SK-N-SH (cell line): ENCODE data around the gene DIO3. TPM values are rescaled to one million over a fixed set of nuclear protein-coding genes. Genes with fewer than 3 reads are reported as not detected.

ENCODE experiments used
- CTCF ChIA-PET: fragments of 300-600, 350-600 bp; formaldehyde crosslinking; extraction: SDS; loops from one replicate; lab custom pipeline; 2021; lab: Yijun Ruan, JAX
- POLR2A ChIA-PET: fragments of 350-600 bp; sonication (Branson Sonifier 250); formaldehyde crosslinking; extraction: SDS; loops from one replicate; lab custom pipeline; 2020; ENCODE audit warnings: antibody characterized with exemption, inconsistent platforms; lab: Yijun Ruan, JAX
- DNase-seq: peaks from one replicate; pipeline ENCODE4 v3.0.0; 2012
- H2AFZ ChIP-seq: fragments of 200-600 bp; sonication (generic); 2 replicates; pipeline ENCODE4 v1.8.1; 2016; ENCODE audit warnings: antibody characterized with exemption, mild to moderate bottlenecking, low read depth
- H3F3A ChIP-seq: fragments of 200-600 bp; sonication (generic); replicated peaks from 2 replicates; pipeline ENCODE3; 2016; ENCODE audit warnings: antibody characterized with exemption, mild to moderate bottlenecking; ENCODE audit not compliant: insufficient read depth
- H3K27ac ChIP-seq, 2 experiments: fragments of 200-500 bp in 1 of 2; fragments of 200-600 bp in 1 of 2; sonication (Bioruptor generic) in 1 of 2; sonication (generic), shearing (Covaris generic) in 1 of 2; 2 replicates each; pipeline versions ENCODE4 v1.5.1 to v1.6.1; 2014 to 2016; ENCODE audit warnings: low read depth in 2 of 2, inconsistent platforms in 1 of 2, low read length in 1 of 2, mild to moderate bottlenecking in 1 of 2, mixed read lengths in 1 of 2
- H3K27me3 ChIP-seq: fragments of 200-600 bp; sonication (generic), shearing (Covaris generic); 2 replicates; pipeline ENCODE4 v1.6.1; 2016; ENCODE audit warnings: mixed run types; ENCODE audit not compliant: insufficient read depth
- H3K36me3 ChIP-seq, 2 experiments: fragments of 200-500 bp in 1 of 2; fragments of 200-600 bp in 1 of 2; sonication (Bioruptor generic) in 1 of 2; sonication (generic) in 1 of 2; replicated peaks in 1 of 2; 2 replicates each; pipeline versions ENCODE3 to v1.5.1; 2014 to 2016; ENCODE audit warnings: low read length in 1 of 2, mild to moderate bottlenecking in 1 of 2; ENCODE audit not compliant: insufficient read depth in 2 of 2, control insufficient read depth in 1 of 2
- H3K4me1 ChIP-seq, 2 experiments: fragments of 200-500 bp in 1 of 2; fragments of 200-600 bp in 1 of 2; sonication (Bioruptor generic) in 1 of 2; sonication (generic), shearing (Covaris generic) in 1 of 2; 2 replicates each; pipeline versions ENCODE4 v1.5.1 to v1.6.1; 2014 to 2016; ENCODE audit warnings: low read depth in 1 of 2, low read length in 1 of 2, mixed run types in 1 of 2; ENCODE audit not compliant: insufficient read depth in 2 of 2, control insufficient read depth in 1 of 2
- H3K4me2 ChIP-seq: fragments of 200-600 bp; sonication (generic), shearing (Covaris generic); 2 replicates; pipeline ENCODE4 v1.6.1; 2017; ENCODE audit warnings: mixed run types
- H3K4me3 ChIP-seq, 2 experiments: fragments of 200-500 bp in 1 of 2; fragments of 200-600 bp in 1 of 2; sonication (Bioruptor generic) in 1 of 2; sonication (generic), shearing (Covaris generic) in 1 of 2; 2 replicates each; pipeline versions ENCODE4 v1.5.1 to v1.8.1; 2014 to 2016; ENCODE audit warnings: low read depth in 2 of 2, inconsistent platforms in 1 of 2, low read length in 1 of 2, mild to moderate bottlenecking in 1 of 2, mixed read lengths in 1 of 2, moderate library complexity in 1 of 2
- H3K79me2 ChIP-seq: fragments of 200-600 bp; sonication (generic); 2 replicates; pipeline ENCODE4 v1.8.1; 2017; ENCODE audit warnings: mild to moderate bottlenecking; ENCODE audit not compliant: insufficient read depth
- H3K9ac ChIP-seq: fragments of 200-600 bp; sonication (generic); 2 replicates; pipeline ENCODE4 v1.6.1; 2017; ENCODE audit warnings: mixed run types
- H3K9me2 ChIP-seq: fragments of 200-600 bp; sonication (generic); 2 replicates; pipeline ENCODE4 v1.6.1; 2017; ENCODE audit warnings: mixed run types
- H3K9me3 ChIP-seq: fragments of 200-600 bp; sonication (generic); 2 replicates; pipeline ENCODE4 v1.6.1; 2017; ENCODE audit warnings: mixed run types, mild to moderate bottlenecking, moderate library complexity
- H4K20me1 ChIP-seq: fragments of 200-600 bp; sonication (generic); 2 replicates; pipeline ENCODE4 v1.6.1; 2017; ENCODE audit warnings: mild to moderate bottlenecking, mixed run types; ENCODE audit not compliant: insufficient read depth
- CTCF ChIP-seq: fragments of 200-600 bp; sonication (generic); IDR thresholded peaks from 2 replicates; pipeline ENCODE4 v1.6.1; 2017; ENCODE audit warnings: antibody characterized with exemption, mild to moderate bottlenecking, moderate library complexity
- EZH2phosphoT487 ChIP-seq: fragments of 200-600 bp; sonication (generic); IDR thresholded peaks from 2 replicates; pipeline ENCODE4 v1.6.1; 2017; ENCODE audit warnings: low read depth, mixed run types, mild to moderate bottlenecking, antibody characterized with exemption, moderate library complexity, borderline replicate concordance
- GABPA ChIP-seq: IDR thresholded peaks from 2 replicates; pipeline ENCODE4 v1.4.0; 2012; ENCODE audit warnings: low read depth, mild to moderate bottlenecking
- JUND ChIP-seq: IDR thresholded peaks from 2 replicates; pipeline ENCODE4 v1.4.0; 2012
- MAX ChIP-seq: IDR thresholded peaks from 2 replicates; pipeline ENCODE4 v1.4.0; 2012; ENCODE audit warnings: low read depth
- MEF2A ChIP-seq: IDR thresholded peaks from 2 replicates; pipeline ENCODE4 v1.4.0; 2012; ENCODE audit warnings: low read depth, borderline replicate concordance
- NFIC ChIP-seq: IDR thresholded peaks from 2 replicates; pipeline ENCODE4 v1.4.0; 2012; ENCODE audit warnings: borderline replicate concordance
- NRF1 ChIP-seq: IDR thresholded peaks from 2 replicates; pipeline ENCODE4 v1.6.1; 2012; ENCODE audit warnings: low read depth, mild to moderate bottlenecking, low read length
- PBX3 ChIP-seq: IDR thresholded peaks from 2 replicates; pipeline ENCODE4; 2012
- RAD21 ChIP-seq: IDR thresholded peaks from 2 replicates; pipeline ENCODE4 v1.6.1; 2012; ENCODE audit warnings: mild to moderate bottlenecking, low read length
- RCOR1 ChIP-seq: fragments of 150-350 bp; IDR thresholded peaks from 2 replicates; pipeline ENCODE4 v1.6.1; 2017; ENCODE audit warnings: antibody characterized with exemption, low read length
- RXRA ChIP-seq: IDR thresholded peaks from 2 replicates; pipeline ENCODE4 v1.4.0; 2012; ENCODE audit warnings: low read depth, mild to moderate bottlenecking, borderline replicate concordance
- TCF12 ChIP-seq: IDR thresholded peaks from 2 replicates; pipeline ENCODE4 v1.4.0; 2012
- USF1 ChIP-seq: IDR thresholded peaks from 2 replicates; pipeline ENCODE4 v1.4.0; 2012; ENCODE audit warnings: low read depth, borderline replicate concordance
- USF2 ChIP-seq: fragments of 150-350 bp; IDR thresholded peaks from 2 replicates; pipeline ENCODE4 v1.6.1; 2017; ENCODE audit warnings: antibody characterized with exemption, low read length, low read depth, borderline replicate concordance
- WGBS: methylation state at CpG from one replicate; pipeline ENCODE4 v1.1.6; 2017; ENCODE audit warnings: low lambda C conversion rate; 5-methylcytosine and 5-hydroxymethylcytosine counted together
- polyA plus RNA-seq, 3 experiments: library from polyadenylated mRNA; depleted of rRNA; stranded (reverse); fragments of >200 nt; gene quantifications; 2 replicates each; pipeline ENCODE4 v1.2.3, GENCODE V29; 2012

DIO3 gene
- polyA plus RNA-seq, 1 of the 3 experiments (the other 2 are of a cell fraction), result not detected

GRCh38 chr14:101521978-101522377 is 39.3 kb upstream of the DIO3 start:
- no peak for DNase-seq

GRCh38 chr14:101525640-101526527 is 35.4 kb upstream of the DIO3 start:
- DNase-seq, result peak; percentile 75
- WGBS, result 69% methylated on average over 21 of the region's 41 CpGs
- H3F3A ChIP-seq, result no peaks in the 10 kb centered on the region
- H3K36me3 ChIP-seq, result no peaks in the 10 kb centered on the region
- no peaks in the 10 kb centered on the region for H3K9me3 ChIP-seq
- H2AFZ ChIP-seq, result no peak overlapping the region
- H3K4me1 ChIP-seq, result peaks cover 0 to 9% of the 10 kb centered on the region in 2 experiments; a peak in 1 of 4 replicates
- H3K9me2 ChIP-seq, result no peaks in the 10 kb centered on the region
- no peak overlapping the region for H3K4me3 ChIP-seq
- no peaks in the 10 kb centered on the region for H3K79me2 ChIP-seq
- no peak overlapping the region for H3K4me2 ChIP-seq
- no peak overlapping the region for H3K27ac ChIP-seq
- TF ChIP-seq RCOR1, result no peak
- no peak for TF ChIP-seq JUND
- no peak overlapping the region for H3K9ac ChIP-seq
- ChIA-PET POLR2A (no interaction called here), CTCF (interaction anchor here (0.7 to 1.5 kb wide), 3 partner anchors 17 to 103 kb away, joined by 3 read pairs; no protein-coding TSS in a partner anchor)
- H4K20me1 ChIP-seq, result no peaks in the 10 kb centered on the region
- H3K27me3 ChIP-seq, result no peaks in the 10 kb centered on the region

More at GRCh38 chr14:101521978-101522377, 39.3 kb upstream of the DIO3 start:
- Histone ChIP-seq H3K4me3 (no peak overlapping the region), H3K79me2 (no peaks in the 10 kb centered on the region), H3K9me2 (no peaks in the 10 kb centered on the region), H3F3A (no peaks in the 10 kb centered on the region), H3K9me3 (no peaks in the 10 kb centered on the region), H3K27ac (no peak overlapping the region), H2AFZ (no peak overlapping the region), H3K4me2 (no peak overlapping the region), H3K9ac (no peak overlapping the region), H4K20me1 (no peaks in the 10 kb centered on the region), H3K4me1 (peaks cover 0 to 14% of the 10 kb centered on the region in 2 experiments; a peak in 1 of 4 replicates), H3K27me3 (no peaks in the 10 kb centered on the region), H3K36me3 (no peaks in the 10 kb centered on the region)
- CTCF ChIA-PET, result no interaction called here
- WGBS, result 24% methylated on average over 6 of the region's 8 CpGs
- no peak for TF ChIP-seq NRF1
- POLR2A ChIA-PET, result no interaction called here

- Histone ChIP-seq H2AFZ (no peak overlapping the region), H3K4me2 (no peak overlapping the region), H3K9ac (no peak overlapping the region), H3K79me2 (no peaks in the 10 kb centered on the region), H3K36me3 (no peaks in the 10 kb centered on the region), H3K9me2 (no peaks in the 10 kb centered on the region), H3K4me3 (no peak overlapping the region), H3K4me1 (peaks cover 0 to 9% of the 10 kb centered on the region in 2 experiments; a peak in 1 of 4 replicates), H3K9me3 (no peaks in the 10 kb centered on the region), H3K27ac (no peak overlapping the region), H4K20me1 (no peaks in the 10 kb centered on the region), H3F3A (no peaks in the 10 kb centered on the region), H3K27me3 (no peaks in the 10 kb centered on the region)
- WGBS, result 69% methylated on average over 8 of the region's 11 CpGs
- ChIA-PET POLR2A (no interaction called here), CTCF (interaction anchor here (0.8 kb wide), 1 partner anchor 137 kb away, joined by 3 read pairs; no protein-coding TSS in a partner anchor)
- TF ChIP-seq CTCF (no peak), TCF12 (no peak), RXRA (no peak), NFIC (no peak), GABPA (no peak), MEF2A (no peak), MAX (no peak), EZH2phosphoT487 (no peak), USF2 (no peak), USF1 (no peak), RCOR1 (no peak), RAD21 (no peak), PBX3 (no peak)
- DNase-seq, result no peak
Measured at GRCh38 chr14:101527987-101528386, 33.3 kb upstream of the DIO3 start.
